ENCODE data around the gene ACAN.

GRCh38 chr15:88888719-88889118 is 85.5 kb downstream of the ACAN start:
- no peak for TF ChIP-seq CTCF (IDR thresholded peaks at IDR 0.05; ENCODE audit: control extremely low read depth in 1 of 3, insufficient read depth in 1 of 3, low read depth in 1 of 3, low read length in 3 of 3)
- TF ChIP-seq, protein P1, sequence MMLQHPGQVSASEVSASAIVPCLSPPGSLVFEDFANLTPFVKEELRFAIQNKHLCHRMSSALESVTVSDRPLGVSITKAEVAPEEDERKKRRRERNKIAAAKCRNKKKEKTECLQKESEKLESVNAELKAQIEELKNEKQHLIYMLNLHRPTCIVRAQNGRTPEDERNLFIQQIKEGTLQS (IDR thresholded peaks at IDR 0.05; ENCODE audit: insufficient read depth, low read depth, low read length) = no peak
- no peak for TF ChIP-seq EZH2 (IDR thresholded peaks at IDR 0.05; ENCODE audit: low read depth, low read length, severe bottlenecking)
- TF ChIP-seq POLR2A (IDR thresholded peaks at IDR 0.05; ENCODE audit: control extremely low read depth in 1 of 2, low read depth in 2 of 2, low read length in 2 of 2) = peak in 1 of 2 experiments; percentile 52; a peak in 1 of 3 replicates
